ENCODE data around the gene MEGF10.

Gene MEGF10

GRCh38 chr5:127430627-127431026 is 140.0 kb downstream of the MEGF10 start:
- Histone ChIP-seq H3K36me3 (ENCODE audit: insufficient read depth, low read length) (no peaks in the 10 kb centered on the region), H3K4me1 (ENCODE audit: control insufficient read depth, insufficient read depth, low read length) (peaks cover 2% of the 10 kb centered on the region), H3K9me3 (replicated peaks; ENCODE audit: low read length) (no peaks in the 10 kb centered on the region), H3K9ac (ENCODE audit: low read depth, low read length) (no peak overlapping the region), H3K4me3 (ENCODE audit: low read length) (no peak overlapping the region), H3K4me2 (ENCODE audit: low read length) (no peak overlapping the region), H3K27me3 (ENCODE audit: control insufficient read depth, insufficient read depth, low read length) (no peaks in the 10 kb centered on the region)

GRCh38 chr5:127431977-127432585 is 141.5 kb downstream of the MEGF10 start:
- H3K36me3 ChIP-seq (ENCODE audit: insufficient read depth, low read length), result no peaks in the 10 kb centered on the region
- no peaks in the 10 kb centered on the region for H3K9me3 ChIP-seq (replicated peaks; ENCODE audit: low read length)
- H3K4me3 ChIP-seq (ENCODE audit: low read length), result no peak overlapping the region
- no peak overlapping the region for H3K9ac ChIP-seq (ENCODE audit: low read depth, low read length)
- H3K27me3 ChIP-seq (ENCODE audit: control insufficient read depth, insufficient read depth, low read length), result no peaks in the 10 kb centered on the region
- no peak overlapping the region for H3K4me2 ChIP-seq (ENCODE audit: low read length)
- peaks cover 2% of the 10 kb centered on the region for H3K4me1 ChIP-seq (ENCODE audit: control insufficient read depth, insufficient read depth, low read length)

- H3K9me3 ChIP-seq (replicated peaks; ENCODE audit: low read length), result no peaks in the 10 kb centered on the region
- no peak overlapping the region for H3K4me2 ChIP-seq (ENCODE audit: low read length)
- H3K9ac ChIP-seq (ENCODE audit: low read depth, low read length), result no peak overlapping the region
- H3K4me3 ChIP-seq (ENCODE audit: low read length), result no peak overlapping the region
- no peaks in the 10 kb centered on the region for H3K36me3 ChIP-seq (ENCODE audit: insufficient read depth, low read length)
- H3K4me1 ChIP-seq (ENCODE audit: control insufficient read depth, insufficient read depth, low read length), result peaks cover 2% of the 10 kb centered on the region
- no peaks in the 10 kb centered on the region for H3K27me3 ChIP-seq (ENCODE audit: control insufficient read depth, insufficient read depth, low read length)
Measured at GRCh38 chr5:127433526-127433925, 142.9 kb downstream of the MEGF10 start.

- no peak overlapping the region for H3K4me2 ChIP-seq (ENCODE audit: low read length)
- no peaks in the 10 kb centered on the region for H3K36me3 ChIP-seq (ENCODE audit: insufficient read depth, low read length)
- H3K4me3 ChIP-seq (ENCODE audit: low read length), result no peak overlapping the region
- peaks cover 2% of the 10 kb centered on the region for H3K4me1 ChIP-seq (ENCODE audit: control insufficient read depth, insufficient read depth, low read length)
- H3K27me3 ChIP-seq (ENCODE audit: control insufficient read depth, insufficient read depth, low read length), result no peaks in the 10 kb centered on the region
- no peaks in the 10 kb centered on the region for H3K9me3 ChIP-seq (replicated peaks; ENCODE audit: low read length)
- no peak overlapping the region for H3K9ac ChIP-seq (ENCODE audit: low read depth, low read length)
Measured at GRCh38 chr5:127434588-127434987, 144.0 kb downstream of the MEGF10 start.

GRCh38 chr5:127435821-127436220 is 145.2 kb downstream of the MEGF10 start:
- Histone ChIP-seq H3K4me3 (ENCODE audit: low read length) (no peak overlapping the region), H3K27me3 (ENCODE audit: control insufficient read depth, insufficient read depth, low read length) (no peaks in the 10 kb centered on the region), H3K4me1 (ENCODE audit: control insufficient read depth, insufficient read depth, low read length) (peaks cover 7% of the 10 kb centered on the region), H3K36me3 (ENCODE audit: insufficient read depth, low read length) (no peaks in the 10 kb centered on the region), H3K9ac (ENCODE audit: low read depth, low read length) (no peak overlapping the region), H3K9me3 (replicated peaks; ENCODE audit: low read length) (no peaks in the 10 kb centered on the region), H3K4me2 (ENCODE audit: low read length) (no peak overlapping the region)

- Histone ChIP-seq H3K4me1 (ENCODE audit: control insufficient read depth, insufficient read depth, low read length) (peaks cover 13% of the 10 kb centered on the region), H3K9ac (ENCODE audit: low read depth, low read length) (no peak overlapping the region), H3K36me3 (ENCODE audit: insufficient read depth, low read length) (no peaks in the 10 kb centered on the region), H3K9me3 (replicated peaks; ENCODE audit: low read length) (no peaks in the 10 kb centered on the region), H3K27me3 (ENCODE audit: control insufficient read depth, insufficient read depth, low read length) (peaks cover 3% of the 10 kb centered on the region), H3K4me3 (ENCODE audit: low read length) (no peak overlapping the region), H3K4me2 (ENCODE audit: low read length) (no peak overlapping the region)
Measured at GRCh38 chr5:127439644-127440043, 149.0 kb downstream of the MEGF10 start.

GRCh38 chr5:127440831-127441230 is 150.2 kb downstream of the MEGF10 start:
- Histone ChIP-seq H3K36me3 (ENCODE audit: insufficient read depth, low read length) (no peaks in the 10 kb centered on the region), H3K4me2 (ENCODE audit: low read length) (peak overlapping the region; percentile 40), H3K9ac (ENCODE audit: low read depth, low read length) (no peak overlapping the region), H3K27me3 (ENCODE audit: control insufficient read depth, insufficient read depth, low read length) (peaks cover 3% of the 10 kb centered on the region), H3K4me3 (ENCODE audit: low read length) (no peak overlapping the region), H3K4me1 (ENCODE audit: control insufficient read depth, insufficient read depth, low read length) (peaks cover 13% of the 10 kb centered on the region), H3K9me3 (replicated peaks; ENCODE audit: low read length) (no peaks in the 10 kb centered on the region)

GRCh38 chr5:127441799-127442484 is 151.3 kb downstream of the MEGF10 start:
- H3K4me3 ChIP-seq (ENCODE audit: low read length), result no peak overlapping the region

GRCh38 chr5:127444171-127444570 is 153.6 kb downstream of the MEGF10 start:
- peaks cover 3% of the 10 kb centered on the region for H3K27me3 ChIP-seq (ENCODE audit: control insufficient read depth, insufficient read depth, low read length)
- H3K4me2 ChIP-seq (ENCODE audit: low read length), result no peak overlapping the region
- H3K9ac ChIP-seq (ENCODE audit: low read depth, low read length), result no peak overlapping the region
- H3K9me3 ChIP-seq (replicated peaks; ENCODE audit: low read length), result no peaks in the 10 kb centered on the region
- peaks cover 18% of the 10 kb centered on the region for H3K4me1 ChIP-seq (ENCODE audit: control insufficient read depth, insufficient read depth, low read length)
- H3K36me3 ChIP-seq (ENCODE audit: insufficient read depth, low read length), result no peaks in the 10 kb centered on the region
- H3K4me3 ChIP-seq (ENCODE audit: low read length), result no peak overlapping the region

More at GRCh38 chr5:127441799-127442484, 151.3 kb downstream of the MEGF10 start:
- H3K9me3 ChIP-seq (replicated peaks; ENCODE audit: low read length), result no peaks in the 10 kb centered on the region
- H3K4me2 ChIP-seq (ENCODE audit: low read length), result no peak overlapping the region
- H3K9ac ChIP-seq (ENCODE audit: low read depth, low read length), result no peak overlapping the region
- peaks cover 13% of the 10 kb centered on the region for H3K4me1 ChIP-seq (ENCODE audit: control insufficient read depth, insufficient read depth, low read length)
- H3K36me3 ChIP-seq (ENCODE audit: insufficient read depth, low read length), result no peaks in the 10 kb centered on the region
- H3K27me3 ChIP-seq (ENCODE audit: control insufficient read depth, insufficient read depth, low read length), result peaks cover 3% of the 10 kb centered on the region

- Histone ChIP-seq H3K4me3 (ENCODE audit: low read length) (no peak overlapping the region), H3K9ac (ENCODE audit: low read depth, low read length) (no peak overlapping the region), H3K9me3 (replicated peaks; ENCODE audit: low read length) (no peaks in the 10 kb centered on the region), H3K4me1 (ENCODE audit: control insufficient read depth, insufficient read depth, low read length) (peaks cover 16% of the 10 kb centered on the region), H3K4me2 (ENCODE audit: low read length) (no peak overlapping the region), H3K27me3 (ENCODE audit: control insufficient read depth, insufficient read depth, low read length) (peaks cover 3% of the 10 kb centered on the region), H3K36me3 (ENCODE audit: insufficient read depth, low read length) (no peaks in the 10 kb centered on the region)
Measured at GRCh38 chr5:127445328-127445727, 154.7 kb downstream of the MEGF10 start.

GRCh38 chr5:127446626-127447025 is 156.0 kb downstream of the MEGF10 start:
- H3K9me3 ChIP-seq (replicated peaks; ENCODE audit: low read length), result no peaks in the 10 kb centered on the region
- H3K27me3 ChIP-seq (ENCODE audit: control insufficient read depth, insufficient read depth, low read length), result peaks cover 3% of the 10 kb centered on the region
- no peaks in the 10 kb centered on the region for H3K36me3 ChIP-seq (ENCODE audit: insufficient read depth, low read length)
- peaks cover 6% of the 10 kb centered on the region for H3K4me1 ChIP-seq (ENCODE audit: control insufficient read depth, insufficient read depth, low read length)
- H3K4me2 ChIP-seq (ENCODE audit: low read length), result no peak overlapping the region
- H3K9ac ChIP-seq (ENCODE audit: low read depth, low read length), result no peak overlapping the region
- no peak overlapping the region for H3K4me3 ChIP-seq (ENCODE audit: low read length)

GRCh38 chr5:127447827-127448226 is 157.2 kb downstream of the MEGF10 start:
- Histone ChIP-seq H3K27me3 (ENCODE audit: control insufficient read depth, insufficient read depth, low read length) (peaks cover 1% of the 10 kb centered on the region), H3K4me3 (ENCODE audit: low read length) (peak overlapping the region; percentile 37), H3K9me3 (replicated peaks; ENCODE audit: low read length) (no peaks in the 10 kb centered on the region), H3K4me1 (ENCODE audit: control insufficient read depth, insufficient read depth, low read length) (peaks cover 6% of the 10 kb centered on the region), H3K4me2 (ENCODE audit: low read length) (peak overlapping the region; percentile 60), H3K9ac (ENCODE audit: low read depth, low read length) (peak overlapping the region; percentile 54), H3K36me3 (ENCODE audit: insufficient read depth, low read length) (no peaks in the 10 kb centered on the region)
